ENCODE results near the gene FGD5. TPM values are rescaled to one million over a fixed set of nuclear protein-coding genes. Genes with fewer than 3 reads are reported as not detected.

The FGD5 gene
- total RNA-seq, 1 experiment from 2014 or later, result not detected

GRCh38 chr3:14794435-14794834 is 24.3 kb upstream of the FGD5 start:
- POLR2A ChIA-PET (ENCODE audit: low non-redundant PET), result no interaction called here
- CTCF ChIA-PET, result no interaction called here

GRCh38 chr3:14795996-14796395 is 22.8 kb upstream of the FGD5 start:
- ChIA-PET POLR2A (ENCODE audit: low non-redundant PET) (no interaction called here), CTCF (no interaction called here)
- H3K27ac ChIP-seq (ENCODE audit: low read depth, low read length, poor library complexity, severe bottlenecking), result no peak overlapping the region
- H3K4me3 ChIP-seq (ENCODE audit: low read depth, low read length, poor library complexity, severe bottlenecking), result no peak overlapping the region
- intact Hi-C loops (cut with micrococcal nuclease; ENCODE audit: unreplicated experiment), result no loop called here
- H3K27me3 ChIP-seq (replicated peaks; ENCODE audit: insufficient read depth, low read depth, low read length, poor library complexity), result peaks cover 46% of the 10 kb centered on the region
- BruUV-seq (replicated peaks), result no TSS peak
- no peaks in the 10 kb centered on the region for H3K9me3 ChIP-seq (ENCODE audit: low read depth, low read length, poor library complexity, severe bottlenecking)
- H3K36me3 ChIP-seq (ENCODE audit: insufficient read depth, low read length, poor library complexity, severe bottlenecking), result no peaks in the 10 kb centered on the region
- DNase-seq (ENCODE audit: low spot score), result no peak
- TF ChIP-seq CTCF (conservative IDR thresholded peaks at IDR 0.05; ENCODE audit: low read depth, low read length) (no peak), EZH2 (IDR thresholded peaks at IDR 0.05; ENCODE audit: borderline replicate concordance, low read depth, low read length, poor library complexity, severe bottlenecking) (no peak)
- no peaks in the 10 kb centered on the region for H3K4me1 ChIP-seq (ENCODE audit: insufficient read depth, low read length, poor library complexity, severe bottlenecking)

More at GRCh38 chr3:14794435-14794834, 24.3 kb upstream of the FGD5 start:
- TF ChIP-seq CTCF (conservative IDR thresholded peaks at IDR 0.05; ENCODE audit: low read depth, low read length), result no peak
- TF ChIP-seq EZH2 (IDR thresholded peaks at IDR 0.05; ENCODE audit: borderline replicate concordance, low read depth, low read length, poor library complexity, severe bottlenecking), result no peak
- no peak overlapping the region for H3K27ac ChIP-seq (ENCODE audit: low read depth, low read length, poor library complexity, severe bottlenecking)
- DNase-seq (ENCODE audit: low spot score), result no peak
- no peaks in the 10 kb centered on the region for H3K36me3 ChIP-seq (ENCODE audit: insufficient read depth, low read length, poor library complexity, severe bottlenecking)
- H3K4me1 ChIP-seq (ENCODE audit: insufficient read depth, low read length, poor library complexity, severe bottlenecking), result no peaks in the 10 kb centered on the region
- H3K27me3 ChIP-seq (replicated peaks; ENCODE audit: insufficient read depth, low read depth, low read length, poor library complexity), result peaks cover 43% of the 10 kb centered on the region
- intact Hi-C loops (cut with micrococcal nuclease; ENCODE audit: unreplicated experiment), result no loop called here
- no peaks in the 10 kb centered on the region for H3K9me3 ChIP-seq (ENCODE audit: low read depth, low read length, poor library complexity, severe bottlenecking)
- BruUV-seq (replicated peaks), result no TSS peak
- H3K4me3 ChIP-seq (ENCODE audit: low read depth, low read length, poor library complexity, severe bottlenecking), result no peak overlapping the region

- no peak for DNase-seq (ENCODE audit: low spot score)
- Histone ChIP-seq H3K4me3 (ENCODE audit: low read depth, low read length, poor library complexity, severe bottlenecking) (no peak overlapping the region), H3K27me3 (replicated peaks; ENCODE audit: insufficient read depth, low read depth, low read length, poor library complexity) (peaks cover 44% of the 10 kb centered on the region), H3K27ac (ENCODE audit: low read depth, low read length, poor library complexity, severe bottlenecking) (no peak overlapping the region), H3K9me3 (ENCODE audit: low read depth, low read length, poor library complexity, severe bottlenecking) (no peaks in the 10 kb centered on the region), H3K4me1 (ENCODE audit: insufficient read depth, low read length, poor library complexity, severe bottlenecking) (no peaks in the 10 kb centered on the region), H3K36me3 (ENCODE audit: insufficient read depth, low read length, poor library complexity, severe bottlenecking) (no peaks in the 10 kb centered on the region)
- TF ChIP-seq CTCF (conservative IDR thresholded peaks at IDR 0.05; ENCODE audit: low read depth, low read length) (no peak), EZH2 (IDR thresholded peaks at IDR 0.05; ENCODE audit: borderline replicate concordance, low read depth, low read length, poor library complexity, severe bottlenecking) (no peak)
- BruUV-seq (replicated peaks), result no TSS peak
- ChIA-PET CTCF (no interaction called here), POLR2A (ENCODE audit: low non-redundant PET) (no interaction called here)
- intact Hi-C loops (cut with micrococcal nuclease; ENCODE audit: unreplicated experiment), result no loop called here
These were observed 22.2 kb upstream of the FGD5 start for GRCh38 chr3:14796403-14797077.

Measured in A673 (cell line).